Activated CD8-positive, alpha-beta T cell treated with anti-CD3 and anti-CD28 coated beads for 36 hours (primary cell): ENCODE measurements around the gene MTCH1. TPM values are rescaled to one million over a fixed set of nuclear protein-coding genes. Genes with fewer than 3 reads are reported as not detected.

Experiments
- ATAC-seq: fragments of 200-7000 bp; cut with Tn5 transposase; one replicate; pipeline ENCODE4 v1.10.0; 2021; ENCODE audit warnings: mild to moderate bottlenecking, moderate library complexity
- CTCF ChIA-PET: fragments of 350-600 bp; sonication (Branson Sonifier 250); formaldehyde crosslinking; loops from one replicate; lab custom pipeline; 2021; ENCODE audit warnings: antibody characterized with exemption; lab: Charles Lee
- POLR2A ChIA-PET: fragments of 350-600 bp; sonication (Branson Sonifier 250); formaldehyde crosslinking; loops from one replicate; lab custom pipeline; 2021; ENCODE audit warnings: antibody characterized with exemption; lab: Charles Lee
- DNase-seq: peaks from one replicate; pipeline ENCODE4 v3.0.0-alpha.2; 2020
- H3K27ac Mint-ChIP-seq: one replicate; pipeline ENCODE4 v1.8.0; 2021; ENCODE audit warnings: mild to moderate bottlenecking, mixed read lengths
- H3K27me3 Mint-ChIP-seq: one replicate; pipeline ENCODE4 v1.8.0; 2021; ENCODE audit warnings: mixed read lengths
- H3K36me3 Mint-ChIP-seq: one replicate; pipeline ENCODE4 v1.8.0; 2021; ENCODE audit warnings: low read depth, mixed read lengths
- H3K4me1 Mint-ChIP-seq: one replicate; pipeline ENCODE4 v1.8.0; 2021; ENCODE audit warnings: low read depth, mixed read lengths
- H3K4me3 Mint-ChIP-seq: one replicate; pipeline ENCODE4 v1.8.0; 2021; ENCODE audit warnings: mild to moderate bottlenecking, moderate library complexity, mixed read lengths
- H3K9me3 Mint-ChIP-seq: one replicate; pipeline ENCODE4 v1.8.0; 2021; ENCODE audit warnings: mixed read lengths
- CTCF ChIP-seq: fragments of 200-600 bp; IDR thresholded peaks from one replicate; pipeline ENCODE4 v1.8.0; 2022; ENCODE audit warnings: antibody characterized with exemption, mild to moderate bottlenecking
- intact Hi-C: fragments of 100-400 bp; cut with micrococcal nuclease; formaldehyde crosslinking; loops from one replicate; pipeline ENCODE4 v1.10.0; 2022
- total RNA-seq, 2 experiments: library from RNA; stranded (reverse); gene quantifications; one replicate each; pipeline ENCODE4 v1.2.3, GENCODE V29; 2021

MTCH1 gene
- total RNA-seq, 2 experiments from 2014 or later, result 96.5 to 100 TPM

DNA sequence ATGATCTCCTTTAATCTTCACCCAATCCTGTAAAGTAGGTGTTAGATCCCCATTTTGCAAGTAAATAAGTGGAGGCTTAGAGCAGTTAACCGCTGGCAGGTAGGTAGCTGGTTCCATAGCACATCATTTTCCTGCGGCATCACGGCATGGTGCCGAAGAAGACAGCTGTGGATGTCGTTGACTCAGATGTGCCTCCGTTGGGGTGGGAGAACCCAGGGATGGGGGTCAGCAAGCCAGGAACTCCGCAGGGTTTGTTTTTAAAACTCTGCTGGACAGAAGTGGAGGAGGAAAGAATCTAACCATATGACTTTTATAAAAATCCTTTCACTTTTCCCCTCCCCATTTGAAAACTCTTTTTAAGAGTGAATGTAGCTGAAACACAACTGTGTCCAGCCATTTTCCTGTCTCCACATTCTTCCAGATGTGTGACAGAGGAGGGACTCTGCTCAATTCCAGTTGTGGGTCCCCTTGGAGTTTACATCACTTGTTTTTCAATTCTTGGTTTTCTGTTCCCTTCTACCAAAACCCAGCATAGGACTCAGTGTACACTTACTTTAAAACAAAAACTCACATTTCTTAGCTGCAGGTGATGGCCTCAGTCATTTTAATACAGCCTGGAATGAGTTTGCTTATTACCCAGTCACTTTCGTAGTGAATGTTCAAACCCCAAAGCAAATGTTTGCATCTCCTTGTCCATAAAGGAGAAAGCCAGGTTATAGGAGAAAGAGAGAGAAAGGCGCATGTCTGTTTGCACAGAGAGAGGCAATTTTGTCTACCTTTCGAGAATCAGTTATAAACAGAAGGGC, 59.1 kb downstream of the MTCH1 start:
- no peak overlapping the region for H3K27ac Mint-ChIP-seq
- no peak for ATAC-seq

GRCh38 chr6:36925809-36926208, 60.2 kb downstream of the MTCH1 start:
- no peaks in the 10 kb centered on the region for H3K9me3 Mint-ChIP-seq
- ATAC-seq (peak; percentile 84), DNase-seq (peak; percentile 38)
- intact Hi-C loops, result no loop called here
- H3K27me3 Mint-ChIP-seq, result no peaks in the 10 kb centered on the region
- peak overlapping the region; percentile 44 for H3K27ac Mint-ChIP-seq
- POLR2A ChIA-PET, result interaction anchor here (0.7 to 1.6 kb wide), 2 partner anchors 12 to 37 kb away, joined by 3 to 5 read pairs; no protein-coding TSS in a partner anchor
- no peak overlapping the region for H3K4me3 Mint-ChIP-seq
- peaks cover 15% of the 10 kb centered on the region for H3K4me1 Mint-ChIP-seq
- no peak for TF ChIP-seq CTCF
- CTCF ChIA-PET, result interaction anchor here (0.6 to 2.0 kb wide), 5 partner anchors 10 to 494 kb away, joined by 3 to 7 read pairs (median 6); partner anchors contain the start of gene C6orf89
- peaks cover 8% of the 10 kb centered on the region for H3K36me3 Mint-ChIP-seq

More for the DNA sequence above, 59.1 kb downstream of the MTCH1 start:
- TF ChIP-seq CTCF, result no peak
- Mint-ChIP-seq H3K4me3 (no peak overlapping the region), H3K36me3 (peaks cover 7% of the 10 kb centered on the region), H3K4me1 (peaks cover 15% of the 10 kb centered on the region), H3K27me3 (no peaks in the 10 kb centered on the region), H3K9me3 (no peaks in the 10 kb centered on the region)
- intact Hi-C loops, result no loop called here
- POLR2A ChIA-PET, result interaction anchor here (0.8 to 1.7 kb wide), 3 partner anchors 13 to 59 kb away, joined by 3 to 5 read pairs (median 4); partner anchors contain the start of gene MTCH1
- CTCF ChIA-PET, result interaction anchor here (1.6 to 1.9 kb wide), 3 partner anchors 11 to 91 kb away, joined by 5 to 7 read pairs (median 6); no protein-coding TSS in a partner anchor
- no peak for DNase-seq

DNA sequence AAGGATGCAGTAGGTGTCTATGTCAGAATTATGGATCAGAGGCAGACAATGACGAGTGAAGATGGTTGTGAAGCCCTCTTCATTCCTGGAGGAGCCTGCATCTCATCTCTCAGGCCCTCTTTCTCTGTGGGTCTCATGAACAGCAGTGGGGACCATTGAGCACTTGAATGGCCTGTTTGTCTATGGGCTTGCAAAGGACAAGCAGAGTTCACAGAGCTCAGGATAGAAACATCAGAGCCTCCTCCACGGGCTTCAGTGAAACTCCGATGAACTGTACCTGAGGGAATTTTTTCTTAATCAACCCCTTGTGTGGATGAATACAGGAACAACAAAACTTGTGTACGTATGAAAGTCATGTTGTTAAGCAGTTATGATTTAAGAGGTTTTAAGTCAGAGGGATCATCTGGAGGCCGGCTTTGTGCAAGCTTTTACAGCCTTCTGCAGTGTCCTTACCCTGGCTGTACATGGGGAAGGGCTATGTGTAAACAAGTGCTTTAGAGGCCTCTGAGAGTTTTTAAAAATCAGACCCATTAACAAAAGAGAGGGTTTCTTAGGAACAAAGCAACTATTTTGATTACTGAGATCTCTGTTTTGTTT, 61.1 kb downstream of the MTCH1 start:
- CTCF ChIA-PET, result interaction anchor here (1.1 to 2.0 kb wide), 4 partner anchors 9 to 93 kb away, joined by 3 to 7 read pairs (median 6); partner anchors contain the start of gene C6orf89

GRCh38 chr6:36924131-36924530, 61.9 kb downstream of the MTCH1 start:
- Mint-ChIP-seq H3K9me3 (no peaks in the 10 kb centered on the region), H3K27me3 (no peaks in the 10 kb centered on the region), H3K27ac (peak overlapping the region; percentile 41), H3K4me3 (no peak overlapping the region), H3K4me1 (peaks cover 15% of the 10 kb centered on the region), H3K36me3 (peaks cover 10% of the 10 kb centered on the region)
- TF ChIP-seq CTCF, result no peak
- peak; percentile 7 for DNase-seq
- intact Hi-C loops, result no loop called here
- ChIA-PET CTCF (interaction anchor here (1.1 to 2.0 kb wide), 2 partner anchors 38 to 94 kb away, joined by 3 to 6 read pairs; partner anchors contain the start of gene C6orf89), POLR2A (interaction anchor here (0.9 to 1.0 kb wide), 2 partner anchors 10 to 50 kb away, joined by 3 to 4 read pairs; partner anchors contain the start of gene PPIL1)
- peak; percentile 29 for ATAC-seq

More for the DNA sequence above, 61.1 kb downstream of the MTCH1 start:
- DNase-seq, result no peak
- H3K4me1 Mint-ChIP-seq, result peaks cover 15% of the 10 kb centered on the region
- H3K27ac Mint-ChIP-seq, result no peak overlapping the region
- H3K9me3 Mint-ChIP-seq, result no peaks in the 10 kb centered on the region
- TF ChIP-seq CTCF, result no peak
- no peaks in the 10 kb centered on the region for H3K27me3 Mint-ChIP-seq
- intact Hi-C loops, result no loop called here
- POLR2A ChIA-PET, result interaction anchor here (0.7 to 1.0 kb wide), 3 partner anchors 11 to 51 kb away, joined by 3 to 4 read pairs (median 3); partner anchors contain the start of gene PPIL1
- no peak for ATAC-seq
- H3K4me3 Mint-ChIP-seq, result no peak overlapping the region
- H3K36me3 Mint-ChIP-seq, result peaks cover 10% of the 10 kb centered on the region
